ENCODE data around the gene ENO4. TPM values are rescaled to one million over a fixed set of nuclear protein-coding genes. Genes with fewer than 3 reads are reported as not detected.
A peak's percentile ranks its signal among the peaks of the same experiment; 100 is the strongest.

Gene ENO4
- total RNA-seq, 1 experiment from 2014 or later = 0.22 TPM

DNA sequence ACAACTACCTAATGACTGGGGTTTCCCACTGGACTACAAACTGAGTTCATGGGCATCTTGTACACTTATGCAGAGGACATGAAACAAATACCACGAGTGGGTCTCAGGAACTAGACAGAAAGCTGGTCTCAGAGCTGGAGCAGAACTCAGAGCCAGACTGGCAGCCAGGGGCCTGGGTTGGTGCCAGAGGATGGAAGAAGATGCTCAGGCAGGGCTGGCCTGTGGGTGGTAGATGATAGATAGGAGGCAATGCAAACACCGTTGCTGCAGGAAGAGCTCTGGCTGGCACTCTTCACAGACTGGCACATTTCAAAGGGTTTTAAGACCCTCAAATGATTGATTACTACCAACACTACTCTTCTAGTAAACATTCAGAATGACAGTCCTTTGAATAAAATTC, 28.8 kb downstream of the ENO4 start:
- CTCF ChIA-PET = no interaction called here
- Histone ChIP-seq H3K4me2 (ENCODE audit: low read length) (no peak overlapping the region), H3K36me3 (ENCODE audit: control insufficient read depth in 1 of 2, insufficient read depth in 2 of 2, low read length in 2 of 2) (peaks cover 0 to 6% of the 10 kb centered on the region in 2 experiments; a peak in 1 of 4 replicates), H3K27me3 (ENCODE audit: insufficient read depth, low read length) (0 out of 2 replicates have a peak, but pooled peaks cover 4% of the 10 kb centered on the region), H2AFZ (ENCODE audit: low read depth, low read length, poor library complexity, severe bottlenecking) (no peak overlapping the region), H4K20me1 (ENCODE audit: insufficient read depth) (no peaks in the 10 kb centered on the region), H3K9ac (ENCODE audit: low read length) (no peak overlapping the region), H3K27ac (ENCODE audit: low read depth, low read length) (no peak overlapping the region), H3K4me3 (replicated peaks in 1 of 2; ENCODE audit: low read depth in 1 of 2, low read length in 2 of 2) (no peak overlapping the region), H3K4me1 (ENCODE audit: control insufficient read depth in 1 of 2, insufficient read depth in 2 of 2, low read length in 2 of 2) (no peaks in the 10 kb centered on the region), H3K79me2 (ENCODE audit: insufficient read depth, low read length) (no peaks in the 10 kb centered on the region), H3K9me3 (ENCODE audit: control insufficient read depth in 1 of 2, insufficient read depth in 1 of 2, low read depth in 1 of 2, low read length in 2 of 2) (no peaks in the 10 kb centered on the region), H3K9me2 (ENCODE audit: insufficient read depth) (no peaks in the 10 kb centered on the region)
- TSS peak; percentile 30 for BruUV-seq (replicated peaks)
- ATAC-seq = no peak
- POLR2A ChIA-PET = no interaction called here
- DNase-seq (ENCODE audit: low read depth, low spot score) = no peak
- TF ChIP-seq EGR1 (IDR thresholded peaks at IDR 0.05; ENCODE audit: low read depth) (no peak), SRF (IDR thresholded peaks at IDR 0.05; ENCODE audit: low read depth) (no peak), JUND (IDR thresholded peaks at IDR 0.05) (no peak), POLR2A (IDR thresholded peaks at IDR 0.05; ENCODE audit: borderline replicate concordance, extremely low read depth, insufficient read depth, insufficient read length) (no peak), ELF1 (IDR thresholded peaks at IDR 0.05; ENCODE audit: borderline replicate concordance, low read depth) (no peak), POLR2AphosphoS5 (IDR thresholded peaks at IDR 0.05; ENCODE audit: low read depth, low read length) (no peak), CEBPB (IDR thresholded peaks at IDR 0.05; ENCODE audit: low read depth) (no peak), CBX3 (IDR thresholded peaks at IDR 0.05; ENCODE audit: low read depth) (no peak), ZNF274 (IDR thresholded peaks at IDR 0.05; ENCODE audit: low read depth, low read length) (no peak), SIN3A (IDR thresholded peaks at IDR 0.05; ENCODE audit: low read depth) (no peak), EZH2phosphoT487 (IDR thresholded peaks at IDR 0.05; ENCODE audit: borderline replicate concordance) (no peak)
- TF ChIP-seq, protein P1, sequence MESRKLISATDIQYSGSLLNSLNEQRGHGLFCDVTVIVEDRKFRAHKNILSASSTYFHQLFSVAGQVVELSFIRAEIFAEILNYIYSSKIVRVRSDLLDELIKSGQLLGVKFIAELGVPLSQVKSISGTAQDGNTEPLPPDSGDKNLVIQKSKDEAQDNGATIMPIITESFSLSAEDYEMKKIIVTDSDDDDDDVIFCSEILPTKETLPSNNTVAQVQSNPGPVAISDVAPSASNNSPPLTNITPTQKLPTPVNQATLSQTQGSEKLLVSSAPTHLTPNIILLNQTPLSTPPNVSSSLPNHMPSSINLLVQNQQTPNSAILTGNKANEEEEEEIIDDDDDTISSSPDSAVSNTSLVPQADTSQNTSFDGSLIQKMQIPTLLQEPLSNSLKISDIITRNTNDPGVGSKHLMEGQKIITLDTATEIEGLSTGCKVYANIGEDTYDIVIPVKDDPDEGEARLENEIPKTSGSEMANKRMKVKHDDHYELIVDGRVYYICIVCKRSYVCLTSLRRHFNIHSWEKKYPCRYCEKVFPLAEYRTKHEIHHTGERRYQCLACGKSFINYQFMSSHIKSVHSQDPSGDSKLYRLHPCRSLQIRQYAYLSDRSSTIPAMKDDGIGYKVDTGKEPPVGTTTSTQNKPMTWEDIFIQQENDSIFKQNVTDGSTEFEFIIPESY (IDR thresholded peaks at IDR 0.05; ENCODE audit: extremely low read depth, insufficient replicate concordance, low read length) = no peak
- TF ChIP-seq, protein P2, sequence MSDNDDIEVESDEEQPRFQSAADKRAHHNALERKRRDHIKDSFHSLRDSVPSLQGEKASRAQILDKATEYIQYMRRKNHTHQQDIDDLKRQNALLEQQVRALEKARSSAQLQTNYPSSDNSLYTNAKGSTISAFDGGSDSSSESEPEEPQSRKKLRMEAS (IDR thresholded peaks at IDR 0.05) = no peak
- TF ChIP-seq, protein P3, sequence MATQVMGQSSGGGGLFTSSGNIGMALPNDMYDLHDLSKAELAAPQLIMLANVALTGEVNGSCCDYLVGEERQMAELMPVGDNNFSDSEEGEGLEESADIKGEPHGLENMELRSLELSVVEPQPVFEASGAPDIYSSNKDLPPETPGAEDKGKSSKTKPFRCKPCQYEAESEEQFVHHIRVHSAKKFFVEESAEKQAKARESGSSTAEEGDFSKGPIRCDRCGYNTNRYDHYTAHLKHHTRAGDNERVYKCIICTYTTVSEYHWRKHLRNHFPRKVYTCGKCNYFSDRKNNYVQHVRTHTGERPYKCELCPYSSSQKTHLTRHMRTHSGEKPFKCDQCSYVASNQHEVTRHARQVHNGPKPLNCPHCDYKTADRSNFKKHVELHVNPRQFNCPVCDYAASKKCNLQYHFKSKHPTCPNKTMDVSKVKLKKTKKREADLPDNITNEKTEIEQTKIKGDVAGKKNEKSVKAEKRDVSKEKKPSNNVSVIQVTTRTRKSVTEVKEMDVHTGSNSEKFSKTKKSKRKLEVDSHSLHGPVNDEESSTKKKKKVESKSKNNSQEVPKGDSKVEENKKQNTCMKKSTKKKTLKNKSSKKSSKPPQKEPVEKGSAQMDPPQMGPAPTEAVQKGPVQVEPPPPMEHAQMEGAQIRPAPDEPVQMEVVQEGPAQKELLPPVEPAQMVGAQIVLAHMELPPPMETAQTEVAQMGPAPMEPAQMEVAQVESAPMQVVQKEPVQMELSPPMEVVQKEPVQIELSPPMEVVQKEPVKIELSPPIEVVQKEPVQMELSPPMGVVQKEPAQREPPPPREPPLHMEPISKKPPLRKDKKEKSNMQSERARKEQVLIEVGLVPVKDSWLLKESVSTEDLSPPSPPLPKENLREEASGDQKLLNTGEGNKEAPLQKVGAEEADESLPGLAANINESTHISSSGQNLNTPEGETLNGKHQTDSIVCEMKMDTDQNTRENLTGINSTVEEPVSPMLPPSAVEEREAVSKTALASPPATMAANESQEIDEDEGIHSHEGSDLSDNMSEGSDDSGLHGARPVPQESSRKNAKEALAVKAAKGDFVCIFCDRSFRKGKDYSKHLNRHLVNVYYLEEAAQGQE (IDR thresholded peaks at IDR 0.05; ENCODE audit: low read depth) = no peak
- intact Hi-C loops (cut with micrococcal nuclease) = no loop called here
- RAD21 ChIA-PET (ENCODE audit: low non-redundant PET in 1 of 2, low total read pairs in 2 of 2, uncharacterized antibody in 2 of 2, unreplicated experiment in 2 of 2) = no interaction called here

All from HCT116 (cell line).